H1 (cell line): ENCODE results near the gene NRN1L. TPM values are rescaled to one million over a fixed set of nuclear protein-coding genes. Genes with fewer than 3 reads are reported as not detected.

ENCODE experiments used
- CTCF ChIA-PET: fragments of 300-600 bp; sonication (Branson Sonifier 250); formaldehyde crosslinking; loops from one replicate; lab custom pipeline; 2021; ENCODE audit not compliant: partially characterized antibody; lab: Charles Lee
- POLR2A ChIA-PET: fragments of 300-600 bp; sonication (Branson Sonifier 250); formaldehyde crosslinking; loops from one replicate; lab custom pipeline; 2021; ENCODE audit warnings: inconsistent platforms; ENCODE audit not compliant: partially characterized antibody; lab: Charles Lee
- DNase-seq, 2 experiments: peaks; one replicate each; pipeline versions ENCODE4 v3.0.0 to v3.0.0-alpha.2; 2010 to 2022; ENCODE audit warnings: low spot score in 2 of 2, low read depth in 1 of 2, mixed read lengths in 1 of 2
- FAIRE-seq: peaks from 2 replicates; lab custom pipeline; 2011; peaks lifted over from hg19 to GRCh38; lab: Jason Lieb, UNC
- H2AFZ ChIP-seq: 2 replicates; pipeline ENCODE4 v1.8.1; 2012; ENCODE audit warnings: low read length, inconsistent platforms
- H2AK5ac ChIP-seq: 2 replicates; pipeline ENCODE4 v1.6.1; 2013; ENCODE audit warnings: low read depth, low read length
- H2BK120ac ChIP-seq: replicated peaks from 2 replicates; pipeline ENCODE3; 2013; ENCODE audit warnings: low read depth, low read length, inconsistent platforms
- H2BK12ac ChIP-seq: 2 replicates; pipeline ENCODE4 v1.6.1; 2013; ENCODE audit warnings: low read depth, low read length
- H2BK15ac ChIP-seq: 2 replicates; pipeline ENCODE4 v1.6.1; 2013; ENCODE audit warnings: low read length
- H2BK20ac ChIP-seq: 2 replicates; pipeline ENCODE4 v1.6.1; 2013; ENCODE audit warnings: low read length
- H2BK5ac ChIP-seq: 2 replicates; pipeline ENCODE4 v1.6.1; 2013; ENCODE audit warnings: low read depth, low read length
- H3K14ac ChIP-seq: 2 replicates; pipeline ENCODE4 v1.6.1; 2013; ENCODE audit warnings: inconsistent platforms; ENCODE audit not compliant: insufficient read length
- H3K18ac ChIP-seq: 2 replicates; pipeline ENCODE4 v1.6.1; 2013; ENCODE audit warnings: low read length; ENCODE audit errors: extremely low read depth
- H3K23ac ChIP-seq: 2 replicates; pipeline ENCODE4 v1.6.1; 2013; ENCODE audit warnings: inconsistent platforms; ENCODE audit not compliant: insufficient read length
- H3K23me2 ChIP-seq: 2 replicates; pipeline ENCODE4 v1.6.1; 2013; ENCODE audit warnings: low read depth, low read length
- H3K27ac ChIP-seq: 2 replicates; pipeline ENCODE4 v1.6.1; 2011; ENCODE audit warnings: low read depth, low read length, inconsistent platforms
- H3K27me3 ChIP-seq, 4 experiments: replicated peaks in 1 of 4; 1 replicate in 1 of 4; 2 replicates in 3 of 4; pipeline versions ENCODE4 v1.6.1 to v1.8.1; 2011 to 2013; ENCODE audit warnings: low read length in 3 of 4, mild to moderate bottlenecking in 3 of 4, inconsistent platforms in 2 of 4, mixed read lengths in 2 of 4, moderate library complexity in 1 of 4; ENCODE audit not compliant: control insufficient read depth in 3 of 4, insufficient read depth in 3 of 4; ENCODE audit errors: extremely low read depth in 1 of 4
- H3K36me3 ChIP-seq, 4 experiments: 2 replicates each; pipeline versions ENCODE4 v1.6.1 to v1.8.1; 2011 to 2013; ENCODE audit warnings: mild to moderate bottlenecking in 4 of 4, low read length in 3 of 4, moderate library complexity in 2 of 4, control low read depth in 1 of 4, inconsistent platforms in 1 of 4; ENCODE audit not compliant: insufficient read depth in 4 of 4, control insufficient read depth in 2 of 4
- H3K4ac ChIP-seq: replicated peaks from 2 replicates; pipeline ENCODE3; 2013; ENCODE audit warnings: low read length, low read depth, mixed read lengths, inconsistent platforms; ENCODE audit not compliant: insufficient read length
- H3K4me1 ChIP-seq, 4 experiments: replicated peaks in 1 of 4; 1 replicate in 1 of 4; 2 replicates in 3 of 4; pipeline versions ENCODE4 v1.6.1 to v1.8.1; 2011 to 2013; ENCODE audit warnings: low read length in 3 of 4, inconsistent platforms in 2 of 4, mixed read lengths in 1 of 4; ENCODE audit not compliant: insufficient read depth in 4 of 4, control insufficient read depth in 3 of 4
- H3K4me2 ChIP-seq, 2 experiments: 2 replicates each; pipeline versions ENCODE4 v1.6.1 to v1.8.1; 2011 to 2013; ENCODE audit warnings: low read depth in 2 of 2, low read length in 2 of 2, control low read depth in 1 of 2, inconsistent platforms in 1 of 2, mild to moderate bottlenecking in 1 of 2; ENCODE audit not compliant: insufficient read depth in 1 of 2
- H3K4me3 ChIP-seq, 4 experiments: fragments of 200-600, 300-600 bp in 1 of 4; sonication (generic), shearing (Covaris generic), sonication (Bioruptor Twin) in 1 of 4; 2 replicates each; pipeline versions ENCODE4 v1.5.1 to v1.8.1; 2011 to 2016; ENCODE audit warnings: low read length in 4 of 4, low read depth in 3 of 4, control low read depth in 2 of 4, inconsistent platforms in 2 of 4, mild to moderate bottlenecking in 2 of 4, mixed read lengths in 1 of 4, moderate library complexity in 1 of 4; ENCODE audit not compliant: insufficient read depth in 2 of 4; ENCODE audit errors: extremely low read depth in 1 of 4
- H3K56ac ChIP-seq: replicated peaks from 2 replicates; pipeline ENCODE3; 2013; ENCODE audit warnings: low read depth, mild to moderate bottlenecking, mixed read lengths, low read length, inconsistent platforms; ENCODE audit not compliant: insufficient read length
- H3K79me1 ChIP-seq: 2 replicates; pipeline ENCODE4 v1.6.1; 2013; ENCODE audit warnings: low read depth, low read length, control low read depth
- H3K79me2 ChIP-seq, 2 experiments: 2 replicates each; pipeline versions ENCODE4 v1.6.1 to v1.8.1; 2012 to 2013; ENCODE audit warnings: low read length in 2 of 2, mild to moderate bottlenecking in 2 of 2, inconsistent platforms in 1 of 2; ENCODE audit not compliant: insufficient read depth in 2 of 2, control insufficient read depth in 1 of 2
- H3K9ac ChIP-seq, 4 experiments: replicated peaks in 1 of 4; 1 replicate in 1 of 4; 2 replicates in 3 of 4; pipeline versions ENCODE4 v1.6.1 to v1.8.1; 2011 to 2013; ENCODE audit warnings: low read depth in 3 of 4, low read length in 3 of 4, control low read depth in 2 of 4, mild to moderate bottlenecking in 2 of 4, moderate library complexity in 2 of 4, inconsistent platforms in 1 of 4; ENCODE audit errors: extremely low read depth in 1 of 4
- H3K9me3 ChIP-seq, 2 experiments: 2 replicates each; pipeline versions ENCODE4 v1.6.1 to v1.8.1; 2012 to 2013; ENCODE audit warnings: mild to moderate bottlenecking in 2 of 2, moderate library complexity in 2 of 2, control low read depth in 1 of 2, inconsistent platforms in 1 of 2, low read depth in 1 of 2, low read length in 1 of 2, mixed read lengths in 1 of 2; ENCODE audit not compliant: insufficient read depth in 2 of 2
- H4K20me1 ChIP-seq, 2 experiments: replicated peaks in 1 of 2; 2 replicates each; pipeline versions ENCODE3 to v1.8.1; 2011 to 2013; ENCODE audit warnings: inconsistent platforms in 2 of 2, low read length in 2 of 2, mild to moderate bottlenecking in 1 of 2; ENCODE audit not compliant: insufficient read depth in 2 of 2, control insufficient read depth in 1 of 2
- H4K5ac ChIP-seq: 2 replicates; pipeline ENCODE4 v1.6.1; 2013; ENCODE audit warnings: low read length, low read depth, mixed read lengths, inconsistent platforms; ENCODE audit not compliant: insufficient read length
- H4K8ac ChIP-seq: 2 replicates; pipeline ENCODE4 v1.8.0; 2013; ENCODE audit warnings: mild to moderate bottlenecking, moderate library complexity, low read length, inconsistent platforms; ENCODE audit not compliant: insufficient read depth; ENCODE audit errors: extremely low read depth
- H4K91ac ChIP-seq: replicated peaks from 2 replicates; pipeline ENCODE3; 2013; ENCODE audit warnings: low read length, mixed read lengths, inconsistent platforms; ENCODE audit not compliant: insufficient read length
- SP4 ChIP-seq: IDR thresholded peaks from 2 replicates; pipeline ENCODE4 v1.6.1; 2012; ENCODE audit warnings: low read length, inconsistent platforms
- TCF12 ChIP-seq: IDR thresholded peaks from 2 replicates; pipeline ENCODE4 v1.6.1; 2011; ENCODE audit warnings: low read depth, mild to moderate bottlenecking, low read length
- WGBS, 2 experiments: shearing (Covaris generic) in 1 of 2; methylation state at CpG; one replicate each; pipeline versions ENCODE4 v1.1.6 to v1.1.7; 2013 to 2015; ENCODE audit warnings: low lambda C conversion rate in 2 of 2, mixed read lengths in 2 of 2, inconsistent platforms in 1 of 2, low coverage in 1 of 2, missing lambda C conversion rate in 1 of 2; ENCODE audit not compliant: insufficient replicate concordance in 2 of 2, insufficient coverage in 1 of 2, insufficient read length in 1 of 2; ENCODE audit errors: extremely low coverage in 1 of 2, missing lambda C conversion rate in 1 of 2; 5-methylcytosine and 5-hydroxymethylcytosine counted together
- polyA plus RNA-seq, 7 experiments: library from polyadenylated mRNA; depleted of rRNA in 3 of 7; stranded (reverse) in 5 of 7; unstranded in 2 of 7; fragments of >200 nt in 5 of 7; fragments of 200-250 nt in 2 of 7; gene quantifications; 1 replicate in 5 of 7; 2 replicates in 1 of 7; 4 replicates in 1 of 7; pipeline versions ENCODE4 v1.2.1 to v1.2.3, GENCODE V29; 2011 to 2013; ENCODE audit warnings: missing spikeins in 2 of 7, mixed read lengths in 2 of 7
- total RNA-seq: library from RNA; stranded (reverse); fragmentation: NEBNext Ultra II Directional; extraction: Animal tissue kit (Norgen Biotek cat#: 25700); gene quantifications from 2 replicates; pipeline ENCODE4 v1.2.1, GENCODE V29; 2021

NRN1L gene
- total and polyA plus RNA-seq, 2 of the 8 experiments (the other 6 are each of a cell fraction or from before 2014, with no cell fraction given): 4.1 to 35.2 TPM

DNA sequence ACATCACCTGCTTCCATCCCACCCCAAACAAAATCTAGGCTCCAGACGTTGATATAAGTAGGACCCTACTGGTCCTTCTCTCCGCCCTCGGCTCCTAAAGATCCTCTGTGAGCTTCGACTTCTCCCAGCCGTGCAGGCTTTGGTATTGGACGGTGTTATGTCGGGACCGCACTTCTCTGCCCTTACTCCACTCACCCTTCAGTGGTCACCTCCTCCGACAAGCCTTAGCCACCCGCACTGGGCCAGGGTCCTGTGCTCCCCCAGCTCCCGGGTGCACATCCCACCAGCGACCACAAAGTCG lies 50.4 kb downstream of the NRN1L start:
- Histone ChIP-seq H3K27ac (no peak overlapping the region), H4K91ac (peak overlapping the region; percentile 92), H4K5ac (peak overlapping the region; percentile 34), H3K4me3 (peak overlapping the region; percentile 69 to 98 (median 92)), H3K4me2 (peak overlapping the region; percentile 96), H3K14ac (no peak overlapping the region), H4K20me1 (peaks cover 0 to 14% of the 10 kb centered on the region in 2 experiments), H3K23ac (no peak overlapping the region), H3K4ac (no peak overlapping the region), H3K27me3 (no peaks in the 10 kb centered on the region), H3K36me3 (no peaks in the 10 kb centered on the region), H2AK5ac (no peak overlapping the region; the same call in 1 of the 2 replicates), H2BK15ac (no peak overlapping the region), H2BK12ac (0 out of 2 replicates have a peak overlapping the region, but pooled peaks have one; percentile 20), H3K79me1 (peaks cover 4% of the 10 kb centered on the region; the same call in 1 of the 2 replicates), H4K8ac (peak overlapping the region; percentile 81), H3K9me3 (no peaks in the 10 kb centered on the region), H2BK120ac (no peak overlapping the region), H3K18ac (0 out of 2 replicates have a peak overlapping the region, but pooled peaks have one; percentile 25), H2AFZ (peak overlapping the region; percentile 33; the same call in 1 of the 2 replicates), H3K56ac (peak overlapping the region; percentile 54), H2BK5ac (peak overlapping the region; percentile 36; the same call in 1 of the 2 replicates), H3K9ac (peak overlapping the region; percentile 59 to 78 (median 72)), H2BK20ac (no peak overlapping the region), H3K79me2 (0 out of 4 replicates have a peak, but pooled peaks cover 0 to 3% of the 10 kb centered on the region in 2 experiments), H3K4me1 (peaks cover 0 to 15% (median 8%) of the 10 kb centered on the region in 4 experiments; a peak in 5 of 7 replicates), H3K23me2 (peaks cover 18% of the 10 kb centered on the region)
- DNase-seq (no peak), FAIRE-seq (no peak)
- CTCF ChIA-PET: interaction anchor here (0.9 to 27.1 kb wide), 21 partner anchors 12 to 414 kb away, joined by 3 to 623 read pairs (median 4); partner anchors contain the start of genes C16orf86, EDC4, ENKD1 and NRN1L
- TF ChIP-seq SP4 (0 out of 2 replicates have a peak, but pooled peaks have one; percentile 50), TCF12 (no peak)
- 5% methylated on average over 11 of the region's 13 CpGs; no CpG with 5 or more reads in 1 of the 2 experiments for WGBS, 2 experiments
- POLR2A ChIA-PET: interaction anchor here (0.6 to 4.2 kb wide), 31 partner anchors 9 to 301 kb away, joined by 3 to 47 read pairs (median 6); partner anchors contain the start of genes CENPT, DDX28, DPEP2 and DUS2
